ENCODE data around the gene PALB2.

GRCh38 chr16:23578101-23578830 is 62.8 kb downstream of the PALB2 start:
- no peak for TF ChIP-seq EP300 (IDR thresholded peaks at IDR 0.05)
- no peak for TF ChIP-seq POLR2A (IDR thresholded peaks at IDR 0.05; ENCODE audit: low read length)
- no peak for TF ChIP-seq KDM5A (IDR thresholded peaks at IDR 0.05)
- TF ChIP-seq PHF8 (IDR thresholded peaks at IDR 0.05; ENCODE audit: borderline replicate concordance, low read depth), result no peak
- TF ChIP-seq RAD21 (conservative IDR thresholded peaks at IDR 0.05 in 1 of 2, IDR thresholded peaks at IDR 0.05 in 1 of 2), result no peak
- no peak for TF ChIP-seq CTCF (IDR thresholded peaks at IDR 0.05)
- no peak for TF ChIP-seq MAZ (IDR thresholded peaks at IDR 0.05; ENCODE audit: borderline replicate concordance, low read depth, low read length)
- TF ChIP-seq TP53 (CRISPR knock-in tag; IDR thresholded peaks at IDR 0.05), result no peak

Data from A549 (cell line).